Cortex of kidney (tissue), 1 donor: ENCODE results near the gene TBC1D24.
"Not testable (repeated sequence)": the region's sequence is repeated elsewhere in the genome, so short reads cannot be mapped to it uniquely, and the experiment has no call there.

ENCODE experiments used
- DNase-seq: peaks from one replicate; lab custom pipeline; 2025; lab: John Stamatoyannopoulos, UW

TBC1D24 gene

DNA sequence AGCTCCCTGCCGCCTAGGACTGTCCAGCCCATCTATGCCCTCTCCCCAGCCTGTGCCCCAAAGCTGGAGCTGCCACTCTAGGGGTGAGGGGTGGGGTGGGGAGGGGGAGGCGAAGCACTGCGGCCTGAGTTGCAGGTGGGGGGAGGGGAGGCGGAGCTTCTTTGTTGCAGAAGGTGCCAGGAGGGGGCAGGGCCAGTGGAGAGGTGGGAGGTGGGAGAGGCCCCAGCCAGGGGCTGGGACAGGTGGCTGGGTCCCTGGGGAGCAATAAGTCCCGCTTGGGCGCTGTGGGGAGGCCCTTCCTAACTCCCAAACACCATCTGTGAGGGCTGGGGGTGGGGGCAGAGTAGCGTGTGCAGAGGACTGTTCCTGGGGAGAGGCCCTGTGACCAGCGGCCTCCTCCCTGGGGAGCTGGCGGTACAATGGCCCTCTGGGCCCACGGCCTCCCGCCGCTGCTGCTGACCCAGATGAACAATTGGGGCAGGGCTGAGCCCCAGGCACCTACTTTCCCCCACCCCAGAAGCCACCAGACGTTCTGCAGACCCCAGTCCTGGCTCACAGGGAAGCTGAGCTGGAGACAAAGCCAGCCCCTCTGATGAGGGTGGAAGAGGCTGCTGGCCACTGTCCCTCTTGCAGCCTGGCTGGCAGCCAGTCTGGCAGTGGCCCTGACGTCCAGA lies 6.1 kb upstream of the TBC1D24 start:
- DNase-seq, result no peak

DNA sequence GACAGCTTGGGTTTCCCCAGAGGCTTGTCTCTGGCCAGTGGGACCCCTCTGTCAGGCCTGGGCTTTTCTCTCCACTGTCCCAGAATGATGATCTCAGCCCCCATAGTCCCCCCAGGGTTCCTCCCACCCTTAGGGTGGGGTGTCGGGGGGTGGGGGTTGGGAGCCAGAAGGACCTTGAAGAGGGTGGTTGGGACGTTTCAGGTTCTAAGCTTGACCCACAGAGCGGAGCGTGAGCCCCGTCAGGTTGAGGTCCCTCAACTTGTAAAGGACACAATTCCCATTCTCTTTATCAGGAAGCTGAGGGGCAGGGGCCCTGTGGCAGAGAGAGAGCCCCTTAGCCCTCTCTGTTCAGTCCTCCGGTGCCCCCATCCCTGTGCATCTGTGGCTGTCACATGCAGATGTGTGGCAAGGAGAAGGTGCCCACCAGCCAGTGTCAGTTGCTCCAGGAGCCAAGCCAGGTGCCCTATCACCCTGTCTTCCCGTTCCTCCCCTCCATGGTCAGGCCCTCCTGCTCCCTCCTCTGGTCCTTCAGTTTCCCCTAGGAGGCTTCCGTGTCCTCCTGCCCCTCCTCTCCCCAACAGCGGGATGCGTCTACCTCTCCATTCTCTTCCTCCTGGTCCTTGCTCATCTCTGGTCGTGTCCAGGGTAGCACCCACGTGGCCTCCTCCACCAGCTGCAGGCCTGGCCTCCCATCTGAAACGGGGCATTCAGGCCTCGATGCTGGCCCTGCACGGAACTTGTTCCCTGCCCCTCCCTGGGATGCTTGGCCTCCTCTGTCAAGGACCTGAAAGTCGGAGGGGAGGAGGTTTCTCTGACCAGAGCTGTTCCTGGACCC lies 5.3 kb upstream of the TBC1D24 start:
- no peak for DNase-seq

DNA sequence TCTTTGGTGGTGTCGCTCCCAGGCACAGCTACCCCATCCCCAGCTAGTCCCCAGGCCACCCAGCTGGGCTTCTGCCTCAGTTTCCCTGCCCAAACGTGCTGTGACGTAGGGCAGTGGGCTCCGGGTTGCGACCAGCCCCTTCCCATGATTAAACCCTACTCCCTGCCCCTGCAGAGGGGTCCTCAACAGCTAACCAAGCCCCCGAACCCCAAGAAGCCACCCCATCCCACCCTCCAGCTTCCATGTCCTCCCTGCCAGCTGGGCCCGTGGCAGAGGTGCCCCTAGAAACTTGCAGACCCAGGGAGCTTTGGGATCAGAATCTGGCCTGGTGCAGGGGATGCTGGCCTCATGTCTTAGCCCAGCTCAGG lies 4.7 kb upstream of the TBC1D24 start:
- no peak for DNase-seq

DNA sequence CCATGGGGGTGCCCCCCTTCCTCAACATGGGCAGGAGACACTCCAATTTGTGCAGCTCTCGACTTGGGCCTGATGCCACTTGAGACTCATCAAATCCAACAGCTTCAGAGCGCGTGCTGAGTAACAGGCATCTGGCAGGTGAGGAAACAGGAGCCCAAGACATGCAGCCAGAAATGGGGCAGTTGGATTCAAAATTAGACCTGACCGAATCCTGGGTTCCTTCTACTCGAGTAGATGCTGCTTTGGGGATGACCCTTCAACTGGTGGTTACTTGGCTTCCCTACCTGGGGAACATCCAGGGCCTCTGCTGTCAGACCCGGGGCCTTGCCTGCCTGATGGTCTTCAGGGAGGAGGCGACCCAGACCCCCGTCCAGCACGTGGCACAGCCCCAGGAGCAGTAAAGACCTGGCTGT lies 4.3 kb upstream of the TBC1D24 start:
- no peak for DNase-seq

DNA sequence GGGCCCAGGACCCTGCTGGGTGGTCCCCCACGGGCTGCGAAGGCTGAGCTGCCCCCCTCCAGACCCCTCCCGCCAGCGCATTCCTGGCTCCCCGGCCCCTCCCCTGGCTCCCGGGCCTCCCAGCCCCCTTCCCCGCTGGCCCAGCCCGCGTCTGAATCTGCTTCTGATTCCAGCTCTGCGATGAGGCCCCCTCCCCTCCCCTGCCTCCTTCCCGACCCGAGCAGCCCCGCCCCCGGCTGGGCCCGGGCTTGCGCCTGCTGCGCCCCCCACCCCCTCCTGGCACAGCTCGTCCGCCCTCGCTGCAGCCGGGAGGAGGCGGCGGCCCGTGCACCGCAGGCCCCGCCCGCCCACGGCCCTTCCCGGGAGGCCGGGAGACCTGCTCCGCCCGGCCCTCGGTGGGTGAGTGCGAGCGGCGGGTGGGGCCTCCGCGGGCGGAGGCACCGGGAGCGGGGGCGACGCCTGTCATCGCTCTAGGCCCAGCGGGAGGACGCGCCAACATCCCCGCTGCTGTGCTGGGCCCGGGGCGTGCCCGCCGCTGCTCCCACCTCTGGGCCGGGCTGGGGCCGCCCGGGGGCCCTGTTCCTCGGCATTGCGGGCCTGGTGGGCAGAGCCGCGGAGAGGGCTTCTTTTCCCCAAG lies 3.8 kb upstream of the TBC1D24 start, which contains the start of gene NTN3:
Gene NTN3 (plus strand): TSS at position 282 of the 637 bp plus-strand sequence. CDS start 405 bp downstream, outside the sequence.
- DNase-seq, result no peak

DNA sequence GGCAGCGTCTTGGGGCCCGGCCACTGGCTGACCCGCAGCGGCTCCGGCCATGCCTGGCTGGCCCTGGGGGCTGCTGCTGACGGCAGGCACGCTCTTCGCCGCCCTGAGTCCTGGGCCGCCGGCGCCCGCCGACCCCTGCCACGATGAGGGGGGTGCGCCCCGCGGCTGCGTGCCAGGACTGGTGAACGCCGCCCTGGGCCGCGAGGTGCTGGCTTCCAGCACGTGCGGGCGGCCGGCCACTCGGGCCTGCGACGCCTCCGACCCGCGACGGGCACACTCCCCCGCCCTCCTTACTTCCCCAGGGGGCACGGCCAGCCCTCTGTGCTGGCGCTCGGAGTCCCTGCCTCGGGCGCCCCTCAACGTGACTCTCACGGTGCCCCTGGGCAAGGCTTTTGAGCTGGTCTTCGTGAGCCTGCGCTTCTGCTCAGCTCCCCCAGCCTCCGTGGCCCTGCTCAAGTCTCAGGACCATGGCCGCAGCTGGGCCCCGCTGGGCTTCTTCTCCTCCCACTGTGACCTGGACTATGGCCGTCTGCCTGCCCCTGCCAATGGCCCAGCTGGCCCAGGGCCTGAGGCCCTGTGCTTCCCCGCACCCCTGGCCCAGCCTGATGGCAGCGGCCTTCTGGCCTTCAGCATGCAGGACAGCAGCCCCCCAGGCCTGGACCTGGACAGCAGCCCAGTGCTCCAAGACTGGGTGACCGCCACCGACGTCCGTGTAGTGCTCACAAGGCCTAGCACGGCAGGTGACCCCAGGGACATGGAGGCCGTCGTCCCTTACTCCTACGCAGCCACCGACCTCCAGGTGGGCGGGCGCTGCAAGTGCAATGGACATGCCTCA lies 3.1 kb upstream of the TBC1D24 start:
- DNase-seq, result no peak

DNA sequence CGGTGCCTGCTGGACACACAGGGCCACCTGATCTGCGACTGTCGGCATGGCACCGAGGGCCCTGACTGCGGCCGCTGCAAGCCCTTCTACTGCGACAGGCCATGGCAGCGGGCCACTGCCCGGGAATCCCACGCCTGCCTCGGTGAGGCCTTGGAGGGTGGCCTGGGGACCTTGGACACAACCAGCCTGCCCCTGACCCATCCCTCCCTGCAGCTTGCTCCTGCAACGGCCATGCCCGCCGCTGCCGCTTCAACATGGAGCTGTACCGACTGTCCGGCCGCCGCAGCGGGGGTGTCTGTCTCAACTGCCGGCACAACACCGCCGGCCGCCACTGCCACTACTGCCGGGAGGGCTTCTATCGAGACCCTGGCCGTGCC lies 2.5 kb upstream of the TBC1D24 start:
- no peak for DNase-seq

DNA sequence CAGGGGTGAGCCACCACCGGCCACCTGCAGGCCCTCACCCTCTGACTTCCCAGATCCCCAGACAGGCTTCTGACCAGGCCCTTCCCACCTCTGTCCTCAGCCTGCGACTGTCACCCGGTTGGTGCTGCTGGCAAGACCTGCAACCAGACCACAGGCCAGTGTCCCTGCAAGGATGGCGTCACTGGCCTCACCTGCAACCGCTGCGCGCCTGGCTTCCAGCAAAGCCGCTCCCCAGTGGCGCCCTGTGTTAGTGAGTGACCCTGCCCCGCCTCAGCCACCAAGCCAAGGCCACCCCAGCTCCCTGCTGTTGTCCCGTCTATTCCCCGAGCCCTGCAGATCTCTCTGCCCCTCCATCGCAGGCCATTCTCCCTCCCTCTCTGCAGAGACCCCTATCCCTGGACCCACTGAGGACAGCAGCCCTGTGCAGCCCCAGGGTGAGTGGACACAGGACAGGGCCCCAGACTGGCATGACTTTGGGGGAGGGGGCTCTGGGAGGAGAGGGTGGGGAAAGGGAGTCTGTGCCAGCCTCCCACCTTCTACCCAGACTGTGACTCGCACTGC lies 2.0 kb upstream of the TBC1D24 start:
- no peak for DNase-seq

DNA sequence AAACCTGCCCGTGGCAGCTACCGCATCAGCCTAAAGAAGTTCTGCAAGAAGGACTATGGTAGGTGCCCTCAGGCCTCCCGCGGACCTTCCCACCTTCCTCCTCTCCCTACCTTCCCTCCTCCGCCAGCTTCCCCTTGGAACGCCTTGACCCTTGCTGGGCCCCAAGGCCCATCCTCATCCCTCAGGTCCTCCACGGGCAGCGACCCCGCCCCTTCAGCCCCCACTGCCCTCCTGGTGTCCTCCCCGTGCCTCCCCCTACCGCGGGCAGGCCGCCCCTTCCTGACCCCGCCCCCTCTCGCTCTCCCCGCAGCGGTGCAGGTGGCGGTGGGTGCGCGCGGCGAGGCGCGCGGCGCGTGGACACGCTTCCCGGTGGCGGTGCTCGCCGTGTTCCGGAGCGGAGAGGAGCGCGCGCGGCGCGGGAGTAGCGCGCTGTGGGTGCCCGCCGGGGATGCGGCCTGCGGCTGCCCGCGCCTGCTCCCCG lies 1.4 kb upstream of the TBC1D24 start:
- no peak for DNase-seq

DNA sequence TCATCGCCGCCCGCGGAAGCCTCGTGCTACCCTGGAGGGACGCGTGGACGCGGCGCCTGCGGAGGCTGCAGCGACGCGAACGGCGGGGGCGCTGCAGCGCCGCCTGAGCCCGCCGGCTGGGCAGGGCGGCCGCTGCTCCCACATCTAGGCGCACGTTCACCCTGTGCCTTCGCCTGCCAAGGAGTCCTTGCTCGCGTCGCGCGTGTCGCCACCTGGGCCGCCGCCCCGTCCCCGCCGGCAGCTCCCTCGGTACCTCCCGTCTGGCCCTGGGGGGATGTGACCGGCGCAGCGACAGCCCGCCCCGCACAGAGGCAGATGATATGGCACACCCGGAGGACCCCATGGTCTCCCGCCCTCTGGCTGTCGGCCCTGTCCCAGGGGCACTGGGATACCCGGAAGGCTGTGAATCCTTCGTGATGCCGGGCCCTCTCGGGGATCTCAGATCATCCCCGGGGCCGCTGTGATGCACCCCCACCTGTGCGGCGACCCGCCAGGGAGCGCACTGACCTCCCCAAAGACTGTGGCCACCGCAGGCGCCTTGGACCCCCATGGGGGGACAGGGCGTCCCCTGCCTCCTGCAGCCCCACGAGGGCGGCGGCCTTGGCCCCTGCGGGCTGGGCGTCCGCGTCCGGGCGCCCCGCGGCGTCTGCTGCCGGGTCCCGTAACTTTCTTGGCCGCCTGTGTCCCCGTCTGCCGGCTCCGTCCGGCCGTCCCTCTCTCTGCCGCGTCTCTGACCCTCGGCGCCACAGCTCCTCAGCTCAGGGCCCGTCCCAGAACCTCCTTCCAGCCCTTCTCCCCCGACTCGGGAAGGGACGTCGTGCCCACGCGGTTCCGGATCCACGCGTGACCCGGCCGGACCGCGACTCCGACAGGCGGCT lies 689 bp upstream of the TBC1D24 start:
- no peak for DNase-seq

DNA sequence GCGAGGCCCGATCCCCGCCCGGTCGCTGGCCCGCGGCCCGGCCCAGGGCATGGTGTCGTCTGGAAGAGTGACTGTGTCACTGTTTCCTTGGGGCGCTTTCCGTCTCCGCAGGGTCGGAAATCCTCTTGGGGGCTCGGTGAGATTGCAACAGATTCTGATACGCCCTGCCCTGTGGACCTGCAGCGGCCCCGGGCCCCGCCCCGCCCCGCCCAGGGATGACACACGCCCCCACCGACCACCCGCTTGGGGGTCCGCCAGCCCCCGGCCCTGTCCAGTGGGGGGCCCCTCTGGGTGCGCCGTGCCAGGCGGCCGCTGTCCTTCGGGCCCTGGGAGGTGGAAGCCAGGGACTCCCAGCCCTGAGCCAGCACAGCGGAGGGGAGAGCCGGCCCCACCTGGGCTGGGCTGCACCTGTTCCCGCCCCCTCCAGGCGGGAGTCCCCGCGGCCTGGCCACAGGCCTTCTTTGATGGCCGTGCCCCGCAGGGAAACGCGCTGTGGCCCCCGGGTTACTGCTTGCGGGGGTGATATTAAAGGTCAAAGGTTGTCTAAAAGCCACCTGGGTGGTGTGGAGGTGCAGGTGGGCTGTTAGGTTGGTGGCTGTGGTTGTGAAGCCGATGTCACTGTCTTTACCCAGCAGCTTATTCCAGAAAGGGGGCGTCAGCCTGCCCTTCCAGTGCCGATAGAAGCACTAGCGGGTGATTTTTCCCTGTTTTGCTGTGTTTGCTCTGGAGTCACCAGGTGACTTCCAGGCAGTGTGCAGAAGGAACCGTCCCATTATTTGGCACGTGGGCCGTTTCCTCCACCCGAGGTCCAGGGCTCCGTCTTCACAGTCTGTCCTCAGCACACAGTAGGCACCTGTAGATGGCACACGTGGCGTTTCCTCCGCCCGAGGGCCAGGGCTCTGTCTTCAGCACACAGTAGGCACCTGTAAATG lies 752 bp downstream of the TBC1D24 start:
- no peak for DNase-seq

DNA sequence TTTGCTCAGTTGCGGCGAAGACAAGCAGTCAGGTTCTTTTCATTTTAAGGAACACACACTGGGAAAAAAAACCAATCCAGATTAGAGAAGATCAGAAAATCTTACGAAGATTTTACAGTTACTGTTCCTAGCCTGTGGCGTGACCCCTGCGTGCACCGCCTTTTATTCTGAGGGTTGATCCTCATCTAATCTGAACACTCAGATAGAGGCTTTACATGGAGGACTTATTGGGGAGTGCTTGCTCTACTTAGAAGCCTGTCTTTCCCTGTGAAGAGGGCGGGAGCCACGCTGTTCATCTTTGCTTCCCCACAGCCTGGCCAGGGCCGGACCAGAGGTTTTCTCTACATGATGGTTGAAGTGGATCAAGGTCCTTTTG lies 1.4 kb downstream of the TBC1D24 start:
- no peak for DNase-seq

DNA sequence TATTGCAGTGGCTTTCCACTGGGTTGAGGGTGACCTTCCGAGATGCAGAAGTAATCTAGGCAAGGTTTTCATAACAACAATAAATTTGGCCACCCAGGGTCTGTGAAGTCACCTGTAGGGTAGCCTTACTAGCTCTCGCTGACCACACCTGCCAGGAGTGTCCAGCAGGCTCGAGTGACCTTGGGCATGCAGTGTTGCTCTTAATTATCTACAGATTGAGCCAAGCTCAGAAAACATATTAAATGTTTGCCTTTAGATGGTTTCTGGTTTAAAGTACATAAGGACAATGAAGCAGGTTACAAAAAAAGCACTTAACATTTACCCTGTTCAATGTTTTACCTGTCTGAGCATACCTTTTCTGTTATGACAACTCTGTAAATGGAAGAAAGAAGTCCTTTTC lies 1.8 kb downstream of the TBC1D24 start:
- no peak for DNase-seq

DNA sequence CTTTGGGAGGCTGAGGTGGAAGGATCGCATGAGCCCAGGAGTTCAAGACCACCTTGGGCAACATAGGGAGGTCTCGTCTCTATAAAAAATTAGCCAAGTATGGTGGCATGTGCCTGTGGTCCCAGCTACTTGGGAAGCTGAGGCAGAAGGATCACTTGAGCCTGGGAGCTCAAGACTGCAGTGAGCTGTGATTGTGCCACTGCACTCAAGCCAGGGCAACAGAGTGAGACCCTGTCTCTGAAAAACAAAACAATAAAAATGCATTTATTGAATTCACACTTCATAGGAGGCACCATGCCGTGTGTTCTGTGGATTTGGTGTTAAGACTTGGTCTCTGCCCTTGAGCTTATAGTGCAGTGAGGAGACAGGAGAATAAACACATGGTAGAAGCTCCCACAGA lies 2.4 kb downstream of the TBC1D24 start:
- DNase-seq, result no peak

DNA sequence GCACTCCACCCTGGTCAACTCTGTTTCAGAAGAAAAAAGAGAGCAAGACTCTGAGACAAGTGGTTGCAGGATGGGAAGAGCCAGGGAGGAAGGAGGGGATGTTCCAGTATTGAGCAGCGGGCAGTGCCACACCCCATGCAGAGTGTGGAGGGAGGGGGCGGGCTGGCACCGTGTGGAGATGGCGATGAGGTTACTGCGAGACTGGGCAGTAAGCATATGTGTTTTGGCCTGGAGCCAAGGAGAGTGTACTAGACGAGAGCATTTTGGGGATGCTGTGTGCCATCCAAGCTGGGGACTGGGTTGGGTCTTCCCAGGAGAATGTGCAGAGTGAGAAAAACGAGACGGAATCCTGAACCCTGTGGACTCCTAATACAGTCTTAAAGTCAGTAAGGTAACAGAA lies 3.4 kb downstream of the TBC1D24 start:
- no peak for DNase-seq

DNA sequence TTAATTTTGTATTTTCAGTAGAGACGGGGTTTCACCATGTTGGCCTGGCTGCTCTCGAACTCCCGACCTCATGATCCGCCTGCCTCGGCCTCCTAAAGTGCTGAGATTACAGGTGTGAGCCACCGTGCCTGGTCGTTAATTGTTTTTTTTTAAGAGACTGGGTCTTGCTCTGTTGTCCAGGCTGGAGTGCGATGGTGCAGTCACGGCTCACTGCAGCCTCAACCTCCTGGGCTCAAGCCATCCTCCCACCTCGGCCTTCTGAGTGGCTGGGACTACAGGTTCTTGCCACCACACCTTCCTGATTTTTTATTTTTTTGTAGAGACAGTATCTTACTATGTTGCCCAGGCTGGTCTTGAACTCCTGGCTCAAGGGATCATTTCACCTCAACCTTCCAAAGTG lies 5.1 kb downstream of the TBC1D24 start:
- not testable (repeated sequence) for DNase-seq

DNA sequence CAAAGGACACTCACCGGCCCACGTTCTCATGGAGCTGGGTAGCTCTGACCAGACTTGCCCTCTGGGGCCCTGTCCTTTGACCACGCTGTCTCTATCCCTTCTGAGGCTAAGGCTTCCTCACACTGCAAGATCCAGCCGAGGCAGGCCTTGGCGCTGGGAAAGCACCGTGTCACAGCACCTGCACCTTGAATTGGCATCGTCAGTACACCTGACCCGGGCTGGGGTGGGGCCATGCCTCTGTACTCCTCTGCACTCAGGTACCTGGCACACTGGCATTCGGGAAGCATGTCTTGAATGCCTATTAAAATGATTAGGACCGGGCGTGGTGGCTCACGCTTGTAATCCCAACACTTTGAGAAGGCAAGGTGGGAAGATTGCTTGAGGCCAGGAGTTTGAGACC lies 6.0 kb downstream of the TBC1D24 start:
- no peak for DNase-seq

DNA sequence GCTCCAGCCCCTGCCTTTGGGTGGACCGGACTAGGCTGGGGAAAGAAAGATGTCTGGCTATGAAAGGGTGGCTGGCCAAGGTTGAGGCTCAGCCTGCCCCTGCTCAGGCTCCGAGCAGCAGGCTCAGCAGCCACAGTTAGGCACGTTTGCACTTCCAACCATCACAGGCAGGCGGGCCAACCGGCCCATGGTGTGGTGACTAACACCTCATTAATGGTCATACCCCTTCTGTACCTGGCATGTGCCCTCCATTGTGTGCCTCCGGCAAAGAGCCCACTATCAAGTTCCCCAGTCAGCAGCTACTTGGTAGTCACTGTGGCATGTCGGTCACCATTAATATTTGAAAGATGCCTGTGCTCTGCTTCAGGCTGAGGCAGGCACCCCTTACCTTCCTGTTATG lies 6.7 kb downstream of the TBC1D24 start:
- DNase-seq, result no peak

DNA sequence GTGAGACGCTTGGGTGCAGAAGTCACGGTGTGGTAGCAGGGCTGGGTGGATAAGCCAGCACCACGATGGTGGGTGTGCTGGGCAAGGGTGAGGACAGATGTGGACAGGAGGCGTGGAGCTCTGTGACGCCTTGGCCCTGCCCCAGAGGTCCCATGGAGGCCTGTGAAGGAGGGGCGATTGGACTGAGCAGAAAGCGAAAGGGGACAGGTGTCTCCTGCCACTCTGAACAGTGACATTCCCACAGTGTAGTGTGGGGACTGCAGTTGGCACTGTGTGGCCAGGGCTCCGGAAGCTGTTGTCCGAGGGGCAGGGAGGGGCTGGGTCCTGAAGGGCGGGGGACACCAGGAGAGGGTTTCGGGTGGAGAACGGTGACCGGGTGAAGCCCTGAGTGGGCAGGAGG lies 7.3 kb downstream of the TBC1D24 start:
- no peak for DNase-seq
